HK-2 (cell line): Measurements from ENCODE around the gene RITA1.
"Not testable (repeated sequence)": the region's sequence is repeated elsewhere in the genome, so short reads cannot be mapped to it uniquely, and the experiment has no call there.

Experiments
- DNase-seq: peaks from one replicate; pipeline ENCODE4 v3.0.0-alpha.2; 2018; ENCODE audit not compliant: unreplicated experiment

The RITA1 gene

GRCh38 chr12:113185180-113186032 lies at the start of gene RITA1, which contains the start of gene DDX54:
RITA1 (plus strand) TSS chr12:113185721; CDS start chr12:113186747, 1,026 bp downstream.
DDX54 (minus strand) TSS chr12:113185478; CDS start chr12:113185451, 27 bp downstream.
- peak; percentile 87 for DNase-seq

GRCh38 chr12:113136128-113136989 lies 49.2 kb upstream of the RITA1 start:
- DNase-seq, result peak; percentile 46

- no peak for DNase-seq
These were observed 48.5 kb upstream of the RITA1 start for GRCh38 chr12:113136990-113137511.

GRCh38 chr12:113137861-113138783 lies 47.4 kb upstream of the RITA1 start:
- no peak for DNase-seq

GRCh38 chr12:113138826-113139225 lies 46.7 kb upstream of the RITA1 start:
- peak; percentile 74 for DNase-seq

- no peak for DNase-seq
These were observed 44.8 kb upstream of the RITA1 start for GRCh38 chr12:113140706-113141105.

GRCh38 chr12:113141716-113142115 lies 43.8 kb upstream of the RITA1 start:
- DNase-seq, result not testable (repeated sequence)

- DNase-seq, result no peak
These were observed 43.2 kb upstream of the RITA1 start for GRCh38 chr12:113142173-113142885.

- DNase-seq, result no peak
These were observed 42.6 kb upstream of the RITA1 start for GRCh38 chr12:113142886-113143332.

- DNase-seq, result no peak
These were observed 41.6 kb upstream of the RITA1 start for GRCh38 chr12:113143959-113144358.

GRCh38 chr12:113144806-113145205 lies 40.7 kb upstream of the RITA1 start:
- no peak for DNase-seq

- DNase-seq, result no peak
These were observed 39.6 kb upstream of the RITA1 start for GRCh38 chr12:113145720-113146551.

GRCh38 chr12:113146999-113147398 lies 38.5 kb upstream of the RITA1 start:
- DNase-seq, result no peak

GRCh38 chr12:113149361-113150150 lies 36.0 kb upstream of the RITA1 start, which contains the start of gene CFAP73:
CFAP73 (plus strand) TSS chr12:113149724; CDS start chr12:113149858, 134 bp downstream.
- DNase-seq, result peak; percentile 80

- DNase-seq, result no peak
These were observed 33.9 kb upstream of the RITA1 start for GRCh38 chr12:113151655-113152054.

- no peak for DNase-seq
These were observed 33.2 kb upstream of the RITA1 start for GRCh38 chr12:113152196-113152834.

GRCh38 chr12:113152835-113153814 lies 32.4 kb upstream of the RITA1 start:
- DNase-seq, result peak; percentile 79
